ENCODE results near the gene PSMA6.

The PSMA6 gene

DNA sequence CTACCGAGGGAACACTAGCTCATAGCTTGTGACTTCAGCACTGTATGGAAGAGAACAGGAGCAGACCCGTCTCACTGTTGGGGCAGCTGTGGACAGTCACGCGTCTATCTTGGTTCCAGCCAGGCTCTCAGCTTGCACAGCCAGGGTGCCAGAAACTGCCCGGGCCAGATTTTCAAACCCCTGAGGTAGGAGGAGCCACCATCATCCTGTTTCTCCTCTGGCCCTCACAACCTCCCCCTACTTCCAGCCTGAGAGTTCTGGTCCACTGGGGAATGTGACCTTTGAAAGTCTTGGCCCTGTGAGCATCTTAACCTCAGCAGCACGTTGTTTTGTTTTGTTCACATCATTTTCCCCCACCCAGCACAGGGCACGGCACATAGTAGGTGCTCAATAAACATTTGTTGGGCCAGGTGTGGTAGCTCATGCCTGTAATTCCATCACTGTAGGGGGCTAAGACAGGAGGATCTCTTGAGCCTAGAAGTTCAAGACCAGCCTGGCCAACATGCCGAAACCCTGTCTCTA, 50.4 kb downstream of the PSMA6 start:
- TF ChIP-seq RAD21 (IDR thresholded peaks at IDR 0.05; ENCODE audit: low read depth) (no peak), USF1 (IDR thresholded peaks at IDR 0.05) (no peak), CEBPB (IDR thresholded peaks at IDR 0.05) (no peak), REST (IDR thresholded peaks at IDR 0.05; ENCODE audit: low read depth) (no peak), TAF1 (IDR thresholded peaks at IDR 0.05; ENCODE audit: low read depth) (no peak)
- TF ChIP-seq, protein P1, sequence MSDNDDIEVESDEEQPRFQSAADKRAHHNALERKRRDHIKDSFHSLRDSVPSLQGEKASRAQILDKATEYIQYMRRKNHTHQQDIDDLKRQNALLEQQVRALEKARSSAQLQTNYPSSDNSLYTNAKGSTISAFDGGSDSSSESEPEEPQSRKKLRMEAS (IDR thresholded peaks at IDR 0.05): no peak

DNA sequence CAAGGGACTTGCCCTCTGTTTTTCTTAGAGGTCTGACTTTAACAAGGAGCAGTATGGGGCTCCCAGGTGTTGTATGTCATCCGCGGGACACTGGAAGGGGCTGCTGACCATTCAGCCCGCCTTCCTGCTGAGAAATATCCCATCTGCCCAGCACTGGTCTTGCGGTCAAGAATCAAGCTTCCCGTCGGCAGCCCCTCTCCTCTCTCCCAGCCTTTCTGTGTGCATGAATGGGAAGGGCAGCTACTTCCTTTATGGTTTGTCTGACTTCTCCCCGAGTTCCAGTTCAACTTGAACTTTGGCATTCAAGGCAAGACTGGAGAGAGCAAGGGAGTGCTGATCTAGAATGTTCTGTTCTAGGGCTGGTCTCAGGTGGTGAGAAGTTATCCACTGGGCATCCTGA, 51.5 kb downstream of the PSMA6 start:
- TF ChIP-seq EP300 (IDR thresholded peaks at IDR 0.05; ENCODE audit: borderline replicate concordance) (no peak), EGR1 (IDR thresholded peaks at IDR 0.05) (no peak), CEBPB (IDR thresholded peaks at IDR 0.05) (no peak), CREB1 (IDR thresholded peaks at IDR 0.05; ENCODE audit: low read depth) (no peak), USF1 (IDR thresholded peaks at IDR 0.05) (no peak), REST (IDR thresholded peaks at IDR 0.05; ENCODE audit: low read depth) (no peak), RAD21 (IDR thresholded peaks at IDR 0.05; ENCODE audit: low read depth) (no peak), TAF1 (IDR thresholded peaks at IDR 0.05; ENCODE audit: low read depth) (no peak), TEAD4 (IDR thresholded peaks at IDR 0.05) (no peak), ZBTB7A (IDR thresholded peaks at IDR 0.05; ENCODE audit: low read depth) (no peak), TCF12 (IDR thresholded peaks at IDR 0.05; ENCODE audit: low read depth) (no peak), YY1 (IDR thresholded peaks at IDR 0.05; ENCODE audit: low read depth) (no peak), NFIC (IDR thresholded peaks at IDR 0.05) (no peak), FOXM1 (IDR thresholded peaks at IDR 0.05; ENCODE audit: borderline replicate concordance, low read depth) (no peak)
- TF ChIP-seq, protein P1 (IDR thresholded peaks at IDR 0.05): no peak

- no peak for TF ChIP-seq RAD21 (IDR thresholded peaks at IDR 0.05; ENCODE audit: low read depth)
These were observed 52.1 kb downstream of the PSMA6 start for GRCh38 chr14:35344107-35344807.

DNA sequence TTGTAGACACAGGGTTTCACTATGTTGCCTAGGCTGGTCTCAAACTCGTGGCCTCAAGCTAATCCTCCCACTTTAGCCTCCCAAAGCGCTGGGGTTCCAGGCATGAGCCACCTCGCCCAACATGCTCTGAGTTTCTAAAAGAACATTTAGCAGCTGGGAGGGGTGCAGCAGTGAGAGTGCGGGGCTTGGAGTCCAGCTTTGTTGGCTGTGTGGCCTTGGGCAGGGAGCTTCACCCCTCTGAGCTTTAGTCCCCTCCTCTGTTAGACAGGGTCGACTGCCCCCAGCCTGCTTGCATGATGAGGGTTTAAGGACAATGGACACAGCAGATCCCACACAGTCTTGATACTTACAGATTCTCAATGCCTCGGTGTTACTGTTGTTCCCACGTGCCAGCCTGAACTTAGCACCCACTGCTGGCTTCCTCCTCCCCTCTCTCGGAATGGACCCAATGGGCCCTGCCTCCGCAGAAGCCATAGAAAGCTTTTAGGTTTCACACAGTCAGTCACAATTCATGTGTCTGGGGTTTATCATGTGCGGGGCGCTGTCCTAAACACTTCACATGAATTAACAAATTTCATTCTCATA, 54.6 kb downstream of the PSMA6 start:
- TF ChIP-seq USF1 (IDR thresholded peaks at IDR 0.05) (no peak), TCF12 (IDR thresholded peaks at IDR 0.05; ENCODE audit: low read depth) (no peak), TEAD4 (IDR thresholded peaks at IDR 0.05) (no peak), FOXM1 (IDR thresholded peaks at IDR 0.05; ENCODE audit: borderline replicate concordance, low read depth) (no peak)

DNA sequence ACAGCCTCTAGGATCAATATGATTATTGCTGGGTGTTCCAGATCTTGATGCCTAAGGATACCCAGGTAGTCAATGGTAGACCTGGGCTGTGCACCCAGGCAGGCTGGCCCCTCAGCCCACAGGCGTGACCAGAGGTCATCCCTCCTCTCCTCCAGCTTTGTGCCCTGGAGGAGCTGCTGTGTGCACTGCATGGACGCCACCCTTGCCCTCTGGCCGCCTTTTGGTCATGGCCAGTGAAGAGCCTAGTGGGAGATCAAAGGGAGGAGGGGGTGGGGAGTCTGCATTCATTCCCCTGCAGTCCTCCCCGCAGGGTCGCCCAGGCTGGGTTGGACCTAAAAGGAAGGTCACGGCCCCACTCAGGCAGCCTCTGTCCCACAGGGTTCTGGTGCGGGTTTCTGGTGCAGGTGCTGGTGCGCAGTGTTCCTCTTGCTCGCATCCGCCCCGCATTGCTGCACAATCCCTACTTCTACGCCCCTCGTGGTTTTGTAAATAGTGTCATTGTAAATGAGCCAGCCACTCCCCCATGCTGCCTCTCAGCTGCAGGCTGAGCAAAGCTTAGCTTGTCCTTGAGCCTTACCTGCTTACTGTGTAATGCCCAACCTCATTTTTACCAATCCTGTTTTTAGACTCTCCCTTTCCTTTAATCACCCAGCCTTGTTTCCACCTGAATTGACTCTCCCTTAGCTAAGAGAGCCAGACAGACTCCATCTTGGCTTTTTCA, 55.3 kb downstream of the PSMA6 start:
- TF ChIP-seq TAF1 (IDR thresholded peaks at IDR 0.05; ENCODE audit: low read depth) (no peak), RAD21 (IDR thresholded peaks at IDR 0.05; ENCODE audit: low read depth) (no peak)
